ENCODE measurements around the gene CHD9. TPM values are rescaled to one million over a fixed set of nuclear protein-coding genes. Genes with fewer than 3 reads are reported as not detected.

CHD9 gene
- total RNA-seq, 2 donors from 2014 or later, result 38.1 to 58.7 TPM

DNA sequence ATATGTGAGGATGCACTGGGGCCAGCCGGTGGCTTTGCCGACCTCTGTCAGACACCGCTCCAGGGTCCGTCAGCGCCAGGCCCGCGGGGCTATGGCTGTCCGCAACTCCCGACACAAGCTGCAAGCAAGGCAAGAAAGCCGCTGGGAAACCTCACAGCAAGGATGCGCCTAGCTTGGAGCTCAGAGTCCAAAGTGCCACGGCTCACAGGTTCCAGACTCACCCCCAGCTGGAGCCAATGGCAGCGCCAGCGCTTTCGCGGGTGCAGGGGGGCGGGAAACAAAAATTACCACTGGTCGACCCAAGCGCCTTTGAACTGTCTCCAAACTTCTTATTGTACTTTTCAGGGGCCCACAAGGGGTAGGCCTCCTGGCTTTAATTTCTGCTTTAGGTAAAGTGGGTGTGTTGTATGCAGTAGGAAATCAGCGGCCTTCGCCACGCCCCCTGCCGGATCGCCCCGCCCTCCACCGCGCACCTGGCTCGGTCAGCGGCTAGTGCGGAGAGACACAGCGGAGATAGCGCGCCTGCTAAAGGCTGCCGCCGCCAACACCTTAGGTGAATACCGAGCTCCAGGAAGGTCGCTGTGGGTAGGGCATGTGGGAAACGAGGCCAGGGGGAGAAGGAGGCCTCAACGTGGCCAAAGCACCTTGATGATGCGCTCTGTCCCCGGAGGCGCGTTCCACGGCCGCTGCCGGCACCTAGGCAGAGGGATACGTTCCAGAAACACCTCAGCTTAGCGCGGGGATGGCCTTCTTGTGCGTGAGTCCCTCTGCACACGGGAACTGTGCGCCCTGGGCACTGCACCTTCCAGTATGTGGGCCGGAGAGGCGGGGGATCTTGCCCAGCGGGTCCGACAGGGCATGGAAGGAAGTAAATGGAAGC lies 318.4 kb downstream of the CHD9 start:
- H3K4me1 ChIP-seq, result peaks cover 5% of the 10 kb centered on the region
- ATAC-seq (peak; percentile 94), DNase-seq (peak; percentile 73 to 89 (median 82))
- intact Hi-C loops (cut with DNase I), result no loop called here
- peak overlapping the region in 3 of 4 donors; percentile 52 to 79 (median 53) for H3K27ac ChIP-seq
- WGBS, 2 donors, result 28 to 31% methylated on average over 15 to 56 of the region's 56 CpGs
- H3K4me3 ChIP-seq, result peak overlapping the region; percentile 18 to 19
- no peaks in the 10 kb centered on the region for H3K27me3 ChIP-seq
- peak in 2 of 3 donors; percentile 52 to 62 for TF ChIP-seq POLR2A (IDR thresholded peaks at IDR 0.05)
- TF ChIP-seq, protein P1, sequence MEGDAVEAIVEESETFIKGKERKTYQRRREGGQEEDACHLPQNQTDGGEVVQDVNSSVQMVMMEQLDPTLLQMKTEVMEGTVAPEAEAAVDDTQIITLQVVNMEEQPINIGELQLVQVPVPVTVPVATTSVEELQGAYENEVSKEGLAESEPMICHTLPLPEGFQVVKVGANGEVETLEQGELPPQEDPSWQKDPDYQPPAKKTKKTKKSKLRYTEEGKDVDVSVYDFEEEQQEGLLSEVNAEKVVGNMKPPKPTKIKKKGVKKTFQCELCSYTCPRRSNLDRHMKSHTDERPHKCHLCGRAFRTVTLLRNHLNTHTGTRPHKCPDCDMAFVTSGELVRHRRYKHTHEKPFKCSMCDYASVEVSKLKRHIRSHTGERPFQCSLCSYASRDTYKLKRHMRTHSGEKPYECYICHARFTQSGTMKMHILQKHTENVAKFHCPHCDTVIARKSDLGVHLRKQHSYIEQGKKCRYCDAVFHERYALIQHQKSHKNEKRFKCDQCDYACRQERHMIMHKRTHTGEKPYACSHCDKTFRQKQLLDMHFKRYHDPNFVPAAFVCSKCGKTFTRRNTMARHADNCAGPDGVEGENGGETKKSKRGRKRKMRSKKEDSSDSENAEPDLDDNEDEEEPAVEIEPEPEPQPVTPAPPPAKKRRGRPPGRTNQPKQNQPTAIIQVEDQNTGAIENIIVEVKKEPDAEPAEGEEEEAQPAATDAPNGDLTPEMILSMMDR (IDR thresholded peaks at IDR 0.05), result peak in 3 of 7 experiments; percentile 10 to 35 (median 14)
- H3K36me3 ChIP-seq (replicated peaks in 1 of 2; ENCODE audit: insufficient read depth in 1 of 2, low read depth in 2 of 2), result no peaks in the 10 kb centered on the region
- H3K9me3 ChIP-seq, result no peaks in the 10 kb centered on the region

DNA sequence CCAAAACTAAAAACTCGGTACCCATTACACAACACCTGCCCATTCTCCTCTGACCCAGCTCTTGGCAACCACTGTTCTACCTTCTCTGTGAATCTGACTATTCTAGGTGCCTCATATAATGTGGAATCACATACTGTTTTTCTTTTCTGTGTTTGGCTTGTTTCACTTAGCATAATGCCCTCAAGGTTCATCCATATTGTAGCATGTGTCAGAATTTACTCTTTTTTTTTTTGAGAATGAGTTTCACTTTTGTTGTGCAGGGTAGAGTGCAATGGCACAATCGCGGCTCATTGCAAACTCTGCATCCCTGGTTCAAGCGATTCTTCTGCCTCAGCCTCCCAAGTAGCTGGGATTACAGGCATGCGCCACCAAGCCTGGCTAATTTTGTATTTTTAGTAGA lies 320.0 kb downstream of the CHD9 start:
- DNase-seq (no peak), ATAC-seq (no peak)
- TF ChIP-seq, protein P1 (IDR thresholded peaks at IDR 0.05), result no peak
- TF ChIP-seq POLR2A (IDR thresholded peaks at IDR 0.05), result no peak
- H3K27ac ChIP-seq, result no peak overlapping the region
- peaks cover 5% of the 10 kb centered on the region for H3K4me1 ChIP-seq
- H3K36me3 ChIP-seq (replicated peaks in 1 of 2; ENCODE audit: insufficient read depth in 1 of 2, low read depth in 2 of 2), result no peaks in the 10 kb centered on the region
- intact Hi-C loops (cut with DNase I), result no loop called here
- H3K4me3 ChIP-seq, result no peak overlapping the region
- no peaks in the 10 kb centered on the region for H3K9me3 ChIP-seq
- no peaks in the 10 kb centered on the region for H3K27me3 ChIP-seq
- 84 to 94% methylated on average over 5 of the region's 5 CpGs for WGBS, 2 donors

DNA sequence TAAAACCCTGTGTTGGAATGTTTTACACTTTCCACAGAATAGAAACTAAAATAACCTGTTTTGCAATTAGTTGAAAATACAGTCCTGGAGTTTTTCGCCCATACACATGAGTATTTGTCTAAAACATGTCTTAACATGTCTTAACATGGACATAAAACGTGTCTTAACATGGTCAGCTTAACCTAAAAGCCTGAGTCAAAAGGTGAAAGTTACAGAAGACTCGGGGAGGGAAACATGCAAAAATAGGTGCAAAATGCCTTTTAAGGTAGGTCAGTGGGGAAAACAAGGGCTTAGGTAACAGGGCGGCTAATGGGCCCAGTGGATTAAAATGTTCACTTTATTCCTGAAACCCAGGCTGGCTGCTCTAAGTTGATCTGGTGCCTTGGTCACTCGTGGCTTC lies 323.3 kb downstream of the CHD9 start:
- no peaks in the 10 kb centered on the region for H3K36me3 ChIP-seq (replicated peaks in 1 of 2; ENCODE audit: insufficient read depth in 1 of 2, low read depth in 2 of 2)
- no peaks in the 10 kb centered on the region for H3K9me3 ChIP-seq
- no peaks in the 10 kb centered on the region for H3K27me3 ChIP-seq
- no peak for DNase-seq
- TF ChIP-seq POLR2A (IDR thresholded peaks at IDR 0.05), result no peak
- TF ChIP-seq, protein P1 (IDR thresholded peaks at IDR 0.05), result no peak
- WGBS, 2 donors, result 45 to 46% methylated on average over 5 of the region's 5 CpGs
- no peak for ATAC-seq
- no peak overlapping the region for H3K4me3 ChIP-seq
- no peaks in the 10 kb centered on the region for H3K4me1 ChIP-seq
- no peak overlapping the region for H3K27ac ChIP-seq
- intact Hi-C loops (cut with DNase I), result no loop called here

Small RNAs within 50 kb of the gene (small RNA-seq; reads per million reads assigned to genes)
- gene RF01210 (not detected), gene RNA5SP427 (not detected)

Other genes starting within 250 kb of the CHD9 start
- 10 to 100 TPM in 1 of 2 donors, 1 to 10 TPM in 1; 3.1 to 12.5 TPM for gene CHD9NB, start 2.1 kb upstream of the CHD9 start, total RNA-seq